DND-41 (cell line): ENCODE results near the gene SPO11.

Experiments
- EZH2 ChIP-seq: IDR thresholded peaks from 3 replicates; pipeline ENCODE4 v1.6.1; 2012; ENCODE audit warnings: borderline replicate concordance, low read depth, mild to moderate bottlenecking, moderate library complexity, low read length, inconsistent platforms; ENCODE audit not compliant: severe bottlenecking
- TF ChIP-seq, protein P1 (sequence below): IDR thresholded peaks from 2 replicates; pipeline ENCODE4 v1.5.1; 2012; ENCODE audit warnings: borderline replicate concordance, low read length, moderate library complexity, mild to moderate bottlenecking; ENCODE audit not compliant: poor library complexity, severe bottlenecking; ENCODE audit errors: extremely low read depth

DNA sequence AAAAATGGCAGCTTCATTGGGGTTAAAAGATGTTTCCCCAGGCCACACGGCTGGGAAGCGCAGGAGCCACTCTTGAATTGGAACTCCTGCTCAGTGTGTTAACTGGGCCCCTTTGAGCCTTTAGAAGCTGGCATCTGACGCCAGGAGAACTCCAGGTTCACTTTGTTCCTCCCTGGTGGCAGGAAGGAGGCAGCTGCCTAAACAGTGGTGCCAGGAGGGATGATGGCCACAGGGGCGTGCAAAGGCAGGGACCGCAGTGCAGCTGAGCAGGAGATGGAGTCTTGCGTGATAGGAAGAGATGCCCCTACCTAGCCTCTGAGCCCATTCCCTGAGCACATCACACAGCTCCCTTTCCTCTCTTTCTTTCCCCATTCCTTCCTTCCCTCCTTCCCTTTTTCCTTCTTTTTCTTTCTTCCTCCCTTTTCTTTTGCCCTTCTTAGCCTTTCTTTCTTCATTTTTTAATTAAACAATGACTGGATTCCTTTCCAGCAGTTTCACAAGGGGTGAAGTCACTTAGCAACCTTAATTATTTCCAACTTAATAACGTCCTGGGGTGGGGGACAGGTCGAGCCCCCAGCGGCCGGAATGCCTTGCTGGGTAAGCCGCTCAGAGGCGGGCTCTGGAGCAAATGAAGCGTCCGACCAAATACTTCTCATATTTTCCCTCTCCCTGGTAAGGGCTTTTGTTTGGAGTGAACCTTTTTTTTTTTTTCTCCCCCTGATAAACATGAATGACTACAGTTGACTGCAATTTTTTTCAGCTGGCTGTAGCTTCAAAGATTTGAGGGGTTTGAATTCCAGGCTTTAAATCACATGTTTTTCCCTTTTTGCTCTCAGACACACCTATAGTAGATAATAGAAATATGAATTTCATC is 42.4 kb upstream of the SPO11 start:
- TF ChIP-seq, protein P1, sequence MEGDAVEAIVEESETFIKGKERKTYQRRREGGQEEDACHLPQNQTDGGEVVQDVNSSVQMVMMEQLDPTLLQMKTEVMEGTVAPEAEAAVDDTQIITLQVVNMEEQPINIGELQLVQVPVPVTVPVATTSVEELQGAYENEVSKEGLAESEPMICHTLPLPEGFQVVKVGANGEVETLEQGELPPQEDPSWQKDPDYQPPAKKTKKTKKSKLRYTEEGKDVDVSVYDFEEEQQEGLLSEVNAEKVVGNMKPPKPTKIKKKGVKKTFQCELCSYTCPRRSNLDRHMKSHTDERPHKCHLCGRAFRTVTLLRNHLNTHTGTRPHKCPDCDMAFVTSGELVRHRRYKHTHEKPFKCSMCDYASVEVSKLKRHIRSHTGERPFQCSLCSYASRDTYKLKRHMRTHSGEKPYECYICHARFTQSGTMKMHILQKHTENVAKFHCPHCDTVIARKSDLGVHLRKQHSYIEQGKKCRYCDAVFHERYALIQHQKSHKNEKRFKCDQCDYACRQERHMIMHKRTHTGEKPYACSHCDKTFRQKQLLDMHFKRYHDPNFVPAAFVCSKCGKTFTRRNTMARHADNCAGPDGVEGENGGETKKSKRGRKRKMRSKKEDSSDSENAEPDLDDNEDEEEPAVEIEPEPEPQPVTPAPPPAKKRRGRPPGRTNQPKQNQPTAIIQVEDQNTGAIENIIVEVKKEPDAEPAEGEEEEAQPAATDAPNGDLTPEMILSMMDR = no peak
- no peak for TF ChIP-seq EZH2
